ENCODE measurements around the gene GPR89B.

DNA sequence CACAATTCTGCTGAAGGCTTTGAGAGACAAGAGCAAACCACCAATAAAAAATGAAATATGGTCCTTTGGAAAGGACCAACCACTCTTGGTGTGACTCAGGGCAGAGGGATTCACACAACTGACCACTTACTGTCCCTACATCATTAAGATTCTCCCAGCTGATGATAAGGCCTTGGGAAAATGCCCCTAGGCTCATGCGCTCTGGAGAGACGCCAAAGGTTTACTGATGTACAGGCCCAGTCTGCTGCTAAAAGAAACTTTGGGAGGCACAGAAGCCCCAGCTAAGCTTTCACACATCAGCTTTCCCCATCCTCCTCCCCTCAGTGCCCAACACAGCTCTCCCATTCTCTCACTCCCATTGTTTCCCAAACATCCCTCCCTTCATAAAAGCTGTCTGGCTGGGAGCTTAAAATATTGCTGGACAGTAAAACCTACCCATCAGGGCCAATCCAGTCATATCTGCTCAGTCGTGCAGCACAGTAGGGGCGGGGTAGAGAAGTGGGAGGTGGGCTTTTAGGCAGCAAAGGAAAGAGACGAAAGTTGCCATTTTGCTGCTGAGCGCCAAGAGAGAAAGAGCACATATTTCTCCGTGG, 25.9 kb upstream of the GPR89B start, which contains the start of gene GJA8:
- no peak for TF ChIP-seq POLR2A (IDR thresholded peaks at IDR 0.05)
- TF ChIP-seq, protein P1, sequence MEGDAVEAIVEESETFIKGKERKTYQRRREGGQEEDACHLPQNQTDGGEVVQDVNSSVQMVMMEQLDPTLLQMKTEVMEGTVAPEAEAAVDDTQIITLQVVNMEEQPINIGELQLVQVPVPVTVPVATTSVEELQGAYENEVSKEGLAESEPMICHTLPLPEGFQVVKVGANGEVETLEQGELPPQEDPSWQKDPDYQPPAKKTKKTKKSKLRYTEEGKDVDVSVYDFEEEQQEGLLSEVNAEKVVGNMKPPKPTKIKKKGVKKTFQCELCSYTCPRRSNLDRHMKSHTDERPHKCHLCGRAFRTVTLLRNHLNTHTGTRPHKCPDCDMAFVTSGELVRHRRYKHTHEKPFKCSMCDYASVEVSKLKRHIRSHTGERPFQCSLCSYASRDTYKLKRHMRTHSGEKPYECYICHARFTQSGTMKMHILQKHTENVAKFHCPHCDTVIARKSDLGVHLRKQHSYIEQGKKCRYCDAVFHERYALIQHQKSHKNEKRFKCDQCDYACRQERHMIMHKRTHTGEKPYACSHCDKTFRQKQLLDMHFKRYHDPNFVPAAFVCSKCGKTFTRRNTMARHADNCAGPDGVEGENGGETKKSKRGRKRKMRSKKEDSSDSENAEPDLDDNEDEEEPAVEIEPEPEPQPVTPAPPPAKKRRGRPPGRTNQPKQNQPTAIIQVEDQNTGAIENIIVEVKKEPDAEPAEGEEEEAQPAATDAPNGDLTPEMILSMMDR (IDR thresholded peaks at IDR 0.05), result no peak
- TF ChIP-seq POLR2AphosphoS5 (IDR thresholded peaks at IDR 0.05), result no peak
